Caco-2 (cell line): ENCODE results near the gene BCAT1. TPM values are rescaled to one million over a fixed set of nuclear protein-coding genes. Genes with fewer than 3 reads are reported as not detected.
"Not testable (repeated sequence)": the region's sequence is repeated elsewhere in the genome, so short reads cannot be mapped to it uniquely, and the experiment has no call there.

Source experiments
- BruUV-seq: library from RNA; stranded (reverse); fragments of 400-500 nt; replicated peaks from 2 replicates; lab custom pipeline; 2021; lab: Mats Ljungman, UMichigan
- CTCF ChIA-PET: fragments of 300-600 bp; sonication (Branson Sonifier 250); formaldehyde crosslinking; loops from one replicate; lab custom pipeline; 2022; ENCODE audit warnings: antibody characterized with exemption; lab: Charles Lee
- POLR2A ChIA-PET: fragments of 300-600 bp; sonication (Branson Sonifier 250); formaldehyde crosslinking; loops from one replicate; lab custom pipeline; 2022; ENCODE audit warnings: antibody characterized with exemption; lab: Charles Lee
- DNase-seq, 2 experiments: peaks; one replicate each; pipeline versions ENCODE4 v3.0.0 to v3.0.0-alpha.2; 2020 to 2022
- H3K27me3 ChIP-seq: replicated peaks from 2 replicates; pipeline ENCODE4 v1.6.0; 2011; ENCODE audit warnings: low read length; ENCODE audit not compliant: control insufficient read depth, insufficient read depth
- H3K36me3 ChIP-seq: 2 replicates; pipeline ENCODE4 v1.5.1; 2011; ENCODE audit warnings: low read length; ENCODE audit not compliant: control insufficient read depth, insufficient read depth
- H3K4me1 ChIP-seq: fragments of 250-450 bp; sonication (Bioruptor Pico); 2 replicates; pipeline ENCODE4 v1.5.1; 2020; ENCODE audit warnings: mild to moderate bottlenecking
- H3K4me3 ChIP-seq: 2 replicates; pipeline ENCODE4 v1.5.1; 2011; ENCODE audit warnings: low read depth, mild to moderate bottlenecking, control low read depth, low read length
- H3K9me3 ChIP-seq: fragments of 250-450 bp; sonication (Bioruptor Pico); 2 replicates; pipeline ENCODE4 v1.5.1; 2020; ENCODE audit warnings: mild to moderate bottlenecking, moderate library complexity
- H3K27ac Mint-ChIP-seq: one replicate; pipeline ENCODE4 v1.8.0; 2022; ENCODE audit warnings: mixed read lengths; ENCODE audit not compliant: unreplicated experiment
- H3K27me3 Mint-ChIP-seq: one replicate; pipeline ENCODE4 v1.8.0; 2022; ENCODE audit warnings: mixed read lengths; ENCODE audit not compliant: insufficient read depth, unreplicated experiment
- H3K36me3 Mint-ChIP-seq: one replicate; pipeline ENCODE4 v1.8.0; 2022; ENCODE audit warnings: mild to moderate bottlenecking, mixed read lengths; ENCODE audit not compliant: insufficient read depth, unreplicated experiment
- H3K4me1 Mint-ChIP-seq: one replicate; pipeline ENCODE4 v1.8.0; 2022; ENCODE audit warnings: low read depth, mixed read lengths; ENCODE audit not compliant: unreplicated experiment
- H3K4me3 Mint-ChIP-seq: one replicate; pipeline ENCODE4 v1.8.0; 2022; ENCODE audit warnings: mild to moderate bottlenecking, moderate library complexity, mixed read lengths; ENCODE audit not compliant: unreplicated experiment
- H3K9me3 Mint-ChIP-seq: one replicate; pipeline ENCODE4 v1.8.0; 2022; ENCODE audit warnings: mixed read lengths; ENCODE audit not compliant: unreplicated experiment
- intact Hi-C: fragments of 100-400 bp; cut with micrococcal nuclease; formaldehyde crosslinking; loops from one replicate; pipeline ENCODE4 v1.10.0; 2022; ENCODE audit not compliant: unreplicated experiment
- total RNA-seq: library from RNA; stranded (reverse); gene quantifications from 2 replicates; pipeline ENCODE4 v1.2.3, GENCODE V29; 2022
- TF ChIP-seq, protein P1 (sequence below), 2 experiments: fragments of 200-600 bp in 1 of 2; IDR thresholded peaks; 1 replicate in 1 of 2; 2 replicates in 1 of 2; pipeline versions ENCODE4 v1.5.1 to v1.8.0; 2011 to 2022; ENCODE audit warnings: antibody characterized with exemption in 1 of 2, control low read depth in 1 of 2, inconsistent platforms in 1 of 2, low read depth in 1 of 2, low read length in 1 of 2, mild to moderate bottlenecking in 1 of 2, moderate library complexity in 1 of 2; ENCODE audit not compliant: insufficient read depth in 1 of 2, severe bottlenecking in 1 of 2, unreplicated experiment in 1 of 2

Gene BCAT1
- total RNA-seq, 1 experiment from 2014 or later, result 432 TPM

DNA sequence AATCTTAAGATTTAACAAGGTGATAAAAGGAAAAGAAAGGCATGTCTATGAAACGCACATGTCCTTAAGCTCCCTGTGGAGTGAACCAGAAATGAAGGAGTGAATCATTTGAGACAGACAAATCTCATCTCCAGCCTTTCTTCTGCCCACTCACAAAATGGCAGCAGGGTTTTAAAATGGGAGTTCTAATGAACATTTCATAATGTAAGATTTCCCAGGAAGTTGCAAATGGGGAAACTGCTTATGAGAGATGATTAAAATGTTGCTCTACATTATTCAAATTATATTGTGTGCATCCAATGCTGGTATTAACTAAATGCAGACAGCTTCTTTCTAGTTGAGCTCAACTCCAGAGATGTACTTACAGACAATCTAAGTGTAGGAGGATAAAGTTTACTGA, 76.7 kb downstream of the BCAT1 start:
- TF ChIP-seq, protein P1, sequence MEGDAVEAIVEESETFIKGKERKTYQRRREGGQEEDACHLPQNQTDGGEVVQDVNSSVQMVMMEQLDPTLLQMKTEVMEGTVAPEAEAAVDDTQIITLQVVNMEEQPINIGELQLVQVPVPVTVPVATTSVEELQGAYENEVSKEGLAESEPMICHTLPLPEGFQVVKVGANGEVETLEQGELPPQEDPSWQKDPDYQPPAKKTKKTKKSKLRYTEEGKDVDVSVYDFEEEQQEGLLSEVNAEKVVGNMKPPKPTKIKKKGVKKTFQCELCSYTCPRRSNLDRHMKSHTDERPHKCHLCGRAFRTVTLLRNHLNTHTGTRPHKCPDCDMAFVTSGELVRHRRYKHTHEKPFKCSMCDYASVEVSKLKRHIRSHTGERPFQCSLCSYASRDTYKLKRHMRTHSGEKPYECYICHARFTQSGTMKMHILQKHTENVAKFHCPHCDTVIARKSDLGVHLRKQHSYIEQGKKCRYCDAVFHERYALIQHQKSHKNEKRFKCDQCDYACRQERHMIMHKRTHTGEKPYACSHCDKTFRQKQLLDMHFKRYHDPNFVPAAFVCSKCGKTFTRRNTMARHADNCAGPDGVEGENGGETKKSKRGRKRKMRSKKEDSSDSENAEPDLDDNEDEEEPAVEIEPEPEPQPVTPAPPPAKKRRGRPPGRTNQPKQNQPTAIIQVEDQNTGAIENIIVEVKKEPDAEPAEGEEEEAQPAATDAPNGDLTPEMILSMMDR (IDR thresholded peaks at IDR 0.05; ENCODE audit: insufficient read depth in 1 of 2, low read depth in 1 of 2, low read length in 1 of 2, severe bottlenecking in 1 of 2, unreplicated experiment in 1 of 2), result no peak
- DNase-seq, result no peak
- peaks cover 33% of the 10 kb centered on the region for H3K9me3 Mint-ChIP-seq
- ChIA-PET CTCF (no interaction called here), POLR2A (no interaction called here)
- Histone ChIP-seq H3K4me1 (no peaks in the 10 kb centered on the region), H3K4me3 (no peak overlapping the region), H3K27me3 (no peaks in the 10 kb centered on the region), H3K9me3 (peaks cover 19% of the 10 kb centered on the region), H3K36me3 (no peaks in the 10 kb centered on the region; the same call in 1 of the 2 replicates)
- H3K4me3 Mint-ChIP-seq, result no peak overlapping the region
- no peaks in the 10 kb centered on the region for H3K4me1 Mint-ChIP-seq
- no TSS peak for BruUV-seq
- H3K36me3 Mint-ChIP-seq, result peaks cover 73% of the 10 kb centered on the region
- no peak overlapping the region for H3K27ac Mint-ChIP-seq
- no peaks in the 10 kb centered on the region for H3K27me3 Mint-ChIP-seq
- intact Hi-C loops, result no loop called here

DNA sequence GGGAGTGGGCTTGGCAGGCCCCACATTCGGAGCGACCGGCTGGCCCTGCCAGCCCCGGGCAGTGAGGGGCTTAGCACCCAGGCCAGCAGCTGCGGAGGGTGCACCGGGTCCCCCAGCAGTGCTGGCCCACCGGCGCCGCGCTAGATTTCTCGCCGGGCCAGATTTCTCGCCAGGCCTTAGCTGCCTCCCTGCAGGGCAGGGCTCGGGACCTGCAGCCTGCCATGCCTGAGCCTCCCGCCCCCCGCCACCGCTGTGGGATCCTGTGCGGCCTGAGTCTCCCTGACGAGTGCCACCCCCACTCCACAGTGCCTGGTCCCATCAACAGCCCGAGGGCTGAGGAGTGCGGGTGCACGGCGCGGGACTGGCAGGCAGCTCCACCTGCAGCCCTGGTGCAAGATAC, 82.8 kb downstream of the BCAT1 start:
- H3K36me3 ChIP-seq, POLR2A ChIA-PET: not testable (repeated sequence)
- peaks cover 62% of the 10 kb centered on the region for H3K9me3 ChIP-seq

DNA sequence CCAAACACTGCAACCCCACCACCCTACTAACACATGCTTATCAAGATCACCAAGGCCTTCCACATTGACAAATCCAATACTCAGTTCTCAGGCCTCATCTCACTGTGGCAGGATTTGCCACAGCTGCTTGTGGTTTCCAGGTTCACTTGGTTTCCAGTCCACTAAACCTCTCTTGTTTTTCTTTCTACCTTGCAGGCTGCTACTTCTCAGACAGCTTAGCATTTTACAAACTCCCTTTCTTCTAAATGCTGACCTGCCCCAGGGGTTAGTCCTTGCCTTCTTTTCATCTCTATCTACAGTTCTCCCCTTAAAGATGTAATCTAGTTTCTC, 84.1 kb downstream of the BCAT1 start:
- peaks cover 73% of the 10 kb centered on the region for H3K9me3 ChIP-seq
- ChIA-PET CTCF (no interaction called here), POLR2A (no interaction called here)
- Mint-ChIP-seq H3K27me3 (no peaks in the 10 kb centered on the region), H3K9me3 (peaks cover 52% of the 10 kb centered on the region), H3K27ac (peak overlapping the region; percentile 74), H3K4me1 (peaks cover 35% of the 10 kb centered on the region), H3K36me3 (peaks cover 76% of the 10 kb centered on the region), H3K4me3 (peak overlapping the region; percentile 13)
- DNase-seq, result peak; percentile 59
- no peaks in the 10 kb centered on the region for H3K27me3 ChIP-seq
- H3K4me1 ChIP-seq, result peaks cover 65% of the 10 kb centered on the region
- TF ChIP-seq, protein P1 (IDR thresholded peaks at IDR 0.05; ENCODE audit: insufficient read depth in 1 of 2, low read depth in 1 of 2, low read length in 1 of 2, severe bottlenecking in 1 of 2, unreplicated experiment in 1 of 2), result no peak
- no peak overlapping the region for H3K4me3 ChIP-seq
- intact Hi-C loops, result no loop called here
- H3K36me3 ChIP-seq, result no peaks in the 10 kb centered on the region; the same call in 1 of the 2 replicates
- TSS peak; percentile 39 for BruUV-seq

More for the DNA sequence above, 82.8 kb downstream of the BCAT1 start:
- H3K27me3 ChIP-seq, BruUV-seq, H3K27ac Mint-ChIP-seq, H3K27me3 Mint-ChIP-seq, intact Hi-C loops, H3K4me3 Mint-ChIP-seq, H3K4me3 ChIP-seq, DNase-seq: not testable (repeated sequence)
- Mint-ChIP-seq H3K4me1 (peaks cover 34% of the 10 kb centered on the region), H3K36me3 (peaks cover 86% of the 10 kb centered on the region), H3K9me3 (peaks cover 65% of the 10 kb centered on the region)
- CTCF ChIA-PET, result interaction anchor here (0.6 kb wide), 1 partner anchor 65 kb away, joined by 3 read pairs; no protein-coding TSS in a partner anchor
- peaks cover 51% of the 10 kb centered on the region for H3K4me1 ChIP-seq
